AG09319 (cell line): ENCODE results near the gene NDUFS7.

Experiments used
- DNase-seq: peaks from one replicate; pipeline ENCODE4 v3.0.0-alpha.2; 2010; ENCODE audit warnings: low read depth; ENCODE audit errors: extremely low read depth
- CTCF ChIP-seq: IDR thresholded peaks from 2 replicates; pipeline ENCODE4 v1.5.1; 2011; ENCODE audit warnings: low read depth, mild to moderate bottlenecking, inconsistent platforms, low read length, moderate library complexity

Gene NDUFS7

GRCh38 chr19:1441022-1441426 lies 57.3 kb downstream of the NDUFS7 start:
- TF ChIP-seq CTCF: no peak
- no peak for DNase-seq

GRCh38 chr19:1441677-1442438 lies 58.2 kb downstream of the NDUFS7 start:
- DNase-seq: no peak
- no peak for TF ChIP-seq CTCF
